Activated B cell treated with CpG ODN at 0.5 μM for 24 hours (primary cell): ENCODE measurements around the gene FGGY. TPM values are rescaled to one million over a fixed set of nuclear protein-coding genes. Genes with fewer than 3 reads are reported as not detected.

Experiments used
- ATAC-seq: fragments of 200-7000 bp; cut with Tn5 transposase; one replicate; pipeline ENCODE4 v1.10.0; 2021; ENCODE audit warnings: low read depth, mild to moderate bottlenecking, moderate library complexity
- CTCF ChIA-PET: fragments of 350-600 bp; sonication (Branson Sonifier 250); formaldehyde crosslinking; loops from one replicate; lab custom pipeline; 2021; ENCODE audit warnings: antibody characterized with exemption; lab: Charles Lee
- POLR2A ChIA-PET: fragments of 350-600 bp; sonication (Branson Sonifier 250); formaldehyde crosslinking; loops from one replicate; lab custom pipeline; 2021; ENCODE audit warnings: antibody characterized with exemption; lab: Charles Lee
- DNase-seq: peaks from one replicate; pipeline ENCODE4 v3.0.0; 2022
- H3K27ac Mint-ChIP-seq: one replicate; pipeline ENCODE4 v1.8.0; 2020; ENCODE audit warnings: mixed read lengths
- H3K27me3 Mint-ChIP-seq: one replicate; pipeline ENCODE4 v1.8.0; 2021; ENCODE audit warnings: mixed read lengths
- H3K36me3 Mint-ChIP-seq: one replicate; pipeline ENCODE4 v1.8.0; 2021; ENCODE audit warnings: low read depth, mixed read lengths
- H3K4me1 Mint-ChIP-seq: one replicate; pipeline ENCODE4 v1.8.0; 2021; ENCODE audit warnings: mixed read lengths
- H3K4me3 Mint-ChIP-seq: one replicate; pipeline ENCODE4 v1.8.0; 2020; ENCODE audit warnings: mild to moderate bottlenecking, mixed read lengths
- H3K9me3 Mint-ChIP-seq: one replicate; pipeline ENCODE4 v1.8.0; 2020; ENCODE audit warnings: mixed read lengths
- intact Hi-C: fragments of 100-400 bp; cut with micrococcal nuclease; formaldehyde crosslinking; loops from one replicate; pipeline ENCODE4 v1.15.1; 2024
- total RNA-seq: library from RNA; stranded (reverse); gene quantifications from 2 replicates; pipeline ENCODE4 v1.2.3, GENCODE V29; 2022
- TF ChIP-seq, protein P1 (sequence below): fragments of 200-600 bp; IDR thresholded peaks from one replicate; pipeline ENCODE4 v1.8.0; 2022; ENCODE audit warnings: antibody characterized with exemption, mild to moderate bottlenecking

The FGGY gene
- total RNA-seq, 1 donor from 2014 or later = 24.0 TPM

DNA sequence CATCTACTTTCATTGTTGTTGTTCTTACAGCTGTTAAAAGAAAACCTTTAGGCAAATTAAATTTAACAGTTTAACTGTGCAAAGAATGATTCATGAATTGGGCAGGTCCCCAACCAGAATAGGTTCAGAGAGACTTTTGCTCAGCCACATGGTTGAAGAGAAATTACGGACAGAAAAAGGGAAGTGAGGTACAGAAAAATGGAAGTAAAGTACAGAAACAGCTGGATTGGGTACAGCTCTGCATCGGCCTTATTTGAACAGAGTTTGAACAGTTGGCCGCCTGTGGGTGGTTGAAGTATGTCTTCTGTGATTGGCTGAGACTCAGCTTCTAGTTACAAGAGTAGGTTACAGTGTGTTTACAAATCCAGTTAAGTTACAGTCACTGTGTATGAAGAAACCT is 210.1 kb downstream of the FGGY start:
- Mint-ChIP-seq H3K27me3 (no peaks in the 10 kb centered on the region), H3K9me3 (peaks cover 2% of the 10 kb centered on the region), H3K27ac (peak overlapping the region; percentile 19), H3K4me3 (no peak overlapping the region), H3K36me3 (peaks cover 2% of the 10 kb centered on the region), H3K4me1 (peaks cover 12% of the 10 kb centered on the region)
- ChIA-PET POLR2A (interaction anchor here (0.7 to 1.3 kb wide), 7 partner anchors 15 to 723 kb away, joined by 3 to 7 read pairs (median 4); partner anchors contain the start of gene JUN), CTCF (no interaction called here)
- TF ChIP-seq, protein P1, sequence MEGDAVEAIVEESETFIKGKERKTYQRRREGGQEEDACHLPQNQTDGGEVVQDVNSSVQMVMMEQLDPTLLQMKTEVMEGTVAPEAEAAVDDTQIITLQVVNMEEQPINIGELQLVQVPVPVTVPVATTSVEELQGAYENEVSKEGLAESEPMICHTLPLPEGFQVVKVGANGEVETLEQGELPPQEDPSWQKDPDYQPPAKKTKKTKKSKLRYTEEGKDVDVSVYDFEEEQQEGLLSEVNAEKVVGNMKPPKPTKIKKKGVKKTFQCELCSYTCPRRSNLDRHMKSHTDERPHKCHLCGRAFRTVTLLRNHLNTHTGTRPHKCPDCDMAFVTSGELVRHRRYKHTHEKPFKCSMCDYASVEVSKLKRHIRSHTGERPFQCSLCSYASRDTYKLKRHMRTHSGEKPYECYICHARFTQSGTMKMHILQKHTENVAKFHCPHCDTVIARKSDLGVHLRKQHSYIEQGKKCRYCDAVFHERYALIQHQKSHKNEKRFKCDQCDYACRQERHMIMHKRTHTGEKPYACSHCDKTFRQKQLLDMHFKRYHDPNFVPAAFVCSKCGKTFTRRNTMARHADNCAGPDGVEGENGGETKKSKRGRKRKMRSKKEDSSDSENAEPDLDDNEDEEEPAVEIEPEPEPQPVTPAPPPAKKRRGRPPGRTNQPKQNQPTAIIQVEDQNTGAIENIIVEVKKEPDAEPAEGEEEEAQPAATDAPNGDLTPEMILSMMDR = no peak
- intact Hi-C loops = loop anchor here (1.0 to 5.0 kb wide), 2 partner anchors 190 to 692 kb away; no protein-coding TSS in a partner anchor
- DNase-seq = no peak
- ATAC-seq = peak; percentile 94

DNA sequence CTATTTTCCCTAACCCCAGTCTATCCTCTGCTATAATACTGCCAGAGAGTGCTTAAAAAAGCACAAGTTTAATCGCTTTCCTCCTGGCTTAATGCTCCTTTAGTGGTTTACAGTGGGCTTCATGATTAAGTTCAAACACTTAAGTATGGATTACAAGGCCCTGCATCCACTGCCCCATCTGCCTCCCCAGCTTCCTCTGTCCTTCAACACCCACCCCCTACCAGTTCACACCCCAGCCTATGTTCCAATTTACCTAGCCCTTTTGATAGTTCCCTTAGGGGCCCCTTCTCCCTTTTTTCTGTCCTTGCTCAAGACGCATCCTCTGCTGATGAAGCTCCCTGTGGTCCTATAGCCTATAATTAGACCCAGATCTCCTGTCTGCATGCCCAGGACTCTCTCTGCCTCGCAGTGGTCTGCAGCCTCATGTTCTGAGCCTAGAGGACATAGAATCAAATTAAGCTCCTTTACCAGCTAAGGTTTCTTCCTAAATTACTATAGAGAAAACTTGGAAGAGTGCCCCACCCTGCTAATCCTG is 212.5 kb downstream of the FGGY start:
- H3K27me3 Mint-ChIP-seq = no peaks in the 10 kb centered on the region
- ChIA-PET POLR2A (interaction anchor here (0.7 kb wide), 1 partner anchor 213 kb away, joined by 3 read pairs; no protein-coding TSS in a partner anchor), CTCF (no interaction called here)
- H3K36me3 Mint-ChIP-seq = peaks cover 15% of the 10 kb centered on the region
- peaks cover 12% of the 10 kb centered on the region for H3K4me1 Mint-ChIP-seq
- intact Hi-C loops = loop anchor here (5.0 kb wide), 1 partner anchor 188 kb away; no protein-coding TSS in a partner anchor
- DNase-seq (no peak), ATAC-seq (no peak)
- no peak overlapping the region for H3K27ac Mint-ChIP-seq
- peaks cover 2% of the 10 kb centered on the region for H3K9me3 Mint-ChIP-seq
- H3K4me3 Mint-ChIP-seq = no peak overlapping the region
- TF ChIP-seq, protein P1 = no peak

DNA sequence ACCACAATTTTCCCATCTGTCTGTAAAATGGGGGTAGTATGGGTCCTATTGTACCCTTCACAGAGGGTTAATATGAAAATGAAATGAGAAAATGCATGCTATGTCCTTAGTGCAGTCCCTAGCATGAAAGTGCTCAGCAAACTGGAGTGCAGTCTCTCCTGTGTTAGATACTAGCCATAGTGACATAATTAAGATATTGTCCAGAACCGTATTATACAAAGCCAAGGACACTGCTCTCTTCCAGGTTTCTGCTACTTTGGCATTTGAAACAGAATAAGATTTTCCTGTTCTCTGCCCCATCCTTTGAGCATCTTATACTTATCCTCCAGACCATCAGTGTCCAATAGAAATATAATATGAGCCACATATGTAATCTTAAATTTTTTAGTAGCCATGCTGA is 213.4 kb downstream of the FGGY start:
- TF ChIP-seq, protein P1 = no peak
- no peak for ATAC-seq
- no peaks in the 10 kb centered on the region for H3K27me3 Mint-ChIP-seq
- no peak overlapping the region for H3K27ac Mint-ChIP-seq
- peaks cover 2% of the 10 kb centered on the region for H3K9me3 Mint-ChIP-seq
- DNase-seq = no peak
- POLR2A ChIA-PET = interaction anchor here (0.7 kb wide), 1 partner anchor 214 kb away, joined by 3 read pairs; no protein-coding TSS in a partner anchor
- H3K4me3 Mint-ChIP-seq = no peak overlapping the region
- CTCF ChIA-PET = no interaction called here
- intact Hi-C loops = no loop called here
- H3K36me3 Mint-ChIP-seq = peaks cover 23% of the 10 kb centered on the region
- H3K4me1 Mint-ChIP-seq = peaks cover 12% of the 10 kb centered on the region

DNA sequence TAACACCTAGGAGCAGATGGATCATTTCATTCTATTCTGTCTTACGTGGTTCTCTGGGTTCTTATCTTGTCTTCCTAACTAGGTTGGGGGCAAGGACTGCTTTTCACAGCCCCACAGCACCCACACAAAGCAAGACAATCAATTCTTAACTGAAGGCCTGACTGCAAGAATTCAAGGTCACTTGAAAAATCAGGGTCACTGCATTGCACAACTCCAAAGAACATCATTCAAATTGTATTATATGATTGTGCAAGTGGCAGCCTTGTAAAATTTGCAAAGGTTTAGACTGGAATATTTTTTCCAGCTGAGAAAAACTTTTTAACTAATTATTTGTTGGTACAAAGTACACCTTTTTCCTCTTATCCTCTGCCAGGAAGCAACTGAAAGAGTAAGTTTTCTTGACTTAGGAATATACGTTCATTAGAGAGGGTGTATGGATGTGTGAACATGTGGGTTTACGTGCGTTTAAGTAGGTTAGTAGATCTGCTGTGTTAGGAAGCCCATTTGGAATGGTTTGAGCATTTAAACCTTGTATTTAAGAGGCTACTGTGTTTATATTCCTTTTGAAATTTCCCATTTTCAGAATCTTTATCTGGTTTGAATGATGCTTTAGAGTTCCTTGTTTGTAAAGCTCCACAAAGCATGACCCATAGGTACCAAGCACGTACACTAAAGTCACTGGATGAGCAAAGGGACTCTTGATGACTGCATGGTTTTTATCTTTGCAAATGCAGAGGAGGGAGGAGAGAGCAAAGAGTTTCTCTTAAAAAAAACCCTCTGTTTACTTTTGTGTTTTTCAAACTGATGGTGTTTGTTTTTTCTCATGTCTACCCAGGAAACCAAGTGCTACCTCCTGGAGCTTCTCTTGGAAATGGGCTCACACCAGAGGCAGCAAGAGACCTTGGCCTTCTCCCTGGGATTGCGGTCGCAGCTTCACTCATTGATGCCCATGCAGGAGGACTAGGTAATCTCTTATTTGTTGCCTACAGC is 214.9 kb downstream of the FGGY start:
- ChIA-PET POLR2A (interaction anchor here (0.7 kb wide), 1 partner anchor 653 kb away, joined by 3 read pairs; no protein-coding TSS in a partner anchor), CTCF (no interaction called here)
- TF ChIP-seq, protein P1 = no peak
- no peak for ATAC-seq
- peaks cover 22% of the 10 kb centered on the region for H3K36me3 Mint-ChIP-seq
- H3K27me3 Mint-ChIP-seq = no peaks in the 10 kb centered on the region
- H3K4me1 Mint-ChIP-seq = peaks cover 9% of the 10 kb centered on the region
- DNase-seq = no peak
- H3K4me3 Mint-ChIP-seq = no peak overlapping the region
- peaks cover 2% of the 10 kb centered on the region for H3K9me3 Mint-ChIP-seq
- H3K27ac Mint-ChIP-seq = no peak overlapping the region
- intact Hi-C loops = no loop called here

DNA sequence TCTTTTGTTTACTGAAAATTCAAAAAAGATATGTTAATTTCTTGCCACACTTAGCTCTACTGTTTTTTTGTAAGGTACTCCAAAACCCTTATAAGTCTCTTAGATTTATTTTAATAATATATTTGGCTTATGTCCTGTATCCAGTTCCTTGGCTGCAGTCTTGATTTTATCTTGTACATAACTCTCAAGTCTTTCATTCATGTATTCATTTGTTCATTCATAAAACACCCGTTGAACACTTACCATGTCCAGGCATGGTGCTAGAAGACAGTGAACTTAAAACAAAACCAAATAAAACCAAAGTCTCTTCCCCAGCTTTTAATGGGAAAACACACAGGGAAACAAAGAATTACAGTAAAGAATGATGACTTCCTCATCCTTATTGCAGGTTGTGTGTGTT is 215.8 kb downstream of the FGGY start:
- CTCF ChIA-PET = no interaction called here
- ATAC-seq (no peak), DNase-seq (no peak)
- Mint-ChIP-seq H3K27me3 (no peaks in the 10 kb centered on the region), H3K4me1 (peaks cover 4% of the 10 kb centered on the region), H3K27ac (no peak overlapping the region), H3K9me3 (no peaks in the 10 kb centered on the region), H3K4me3 (no peak overlapping the region), H3K36me3 (peaks cover 22% of the 10 kb centered on the region)
- intact Hi-C loops = no loop called here
- POLR2A ChIA-PET = no interaction called here
- TF ChIP-seq, protein P1 = no peak
